Uterus (tissue), 4 donors: ENCODE data around the gene RREB1. TPM values are rescaled to one million over a fixed set of nuclear protein-coding genes. Genes with fewer than 3 reads are reported as not detected.

ENCODE experiments used
- DNase-seq, 2 donors: peaks; one replicate each; pipeline ENCODE4 v3.0.0-alpha.2; 2019 to 2020
- H3K27ac ChIP-seq, 2 donors: fragments of 200-600 bp; sonication (generic); 1 replicate in 1 of 2; 2 replicates in 1 of 2; pipeline ENCODE4 v1.5.1; 2016 to 2018
- H3K27me3 ChIP-seq, 2 donors: fragments of 200-600 bp; sonication (generic); one replicate each; pipeline ENCODE4 v1.5.1; 2018 to 2019; ENCODE audit warnings: control low read depth in 1 of 2
- H3K36me3 ChIP-seq, 2 donors: fragments of 200-600 bp; sonication (generic); one replicate each; pipeline ENCODE4 v1.5.1; 2019; ENCODE audit warnings: control low read depth in 1 of 2
- H3K4me1 ChIP-seq, 2 donors: fragments of 200-600 bp; sonication (generic); one replicate each; pipeline ENCODE4 v1.5.1; 2018 to 2019; ENCODE audit warnings: control low read depth in 1 of 2
- H3K4me3 ChIP-seq, 2 donors: fragments of 200-600 bp; sonication (generic); 1 replicate in 1 of 2; 2 replicates in 1 of 2; pipeline ENCODE4 v1.5.1; 2018 to 2019; ENCODE audit warnings: mild to moderate bottlenecking in 1 of 2
- H3K9me3 ChIP-seq, 2 donors: fragments of 200-600 bp; sonication (generic); one replicate each; pipeline ENCODE4 v1.5.1; 2019; ENCODE audit warnings: control low read depth in 1 of 2
- CTCF ChIP-seq, 4 experiments: fragments of 200-600 bp in 2 of 4; fragments of 450-650 bp in 2 of 4; sonication (generic) in 2 of 4; IDR thresholded peaks; one replicate each; pipeline ENCODE4 v1.5.1; 2016 to 2019; ENCODE audit warnings: antibody characterized with exemption in 4 of 4, mild to moderate bottlenecking in 2 of 4, moderate library complexity in 1 of 4
- POLR2A ChIP-seq, 2 donors: fragments of 450-650 bp; IDR thresholded peaks; one replicate each; pipeline ENCODE4 v1.6.1; 2016; ENCODE audit warnings: antibody characterized with exemption in 2 of 2, mild to moderate bottlenecking in 1 of 2, moderate library complexity in 1 of 2
- intact Hi-C: fragments of 100-400 bp; cut with DNase I; formaldehyde crosslinking; loops from one replicate; pipeline ENCODE4 v1.15.1; 2023; ENCODE audit warnings: low total_unique reads
- total RNA-seq, 4 donors: library from RNA; depleted of rRNA in 3 of 4; stranded (reverse); fragments of >200 nt in 3 of 4; gene quantifications; one replicate each; pipeline versions ENCODE4 v1.1.0 to v1.2.4, GENCODE V29; 2014 to 2023
- donor health status: DM: yes; HTN: yes; CAD: no.

The RREB1 gene
- total RNA-seq, 4 donors from 2014 or later = 15.1 to 65.9 (median 22.7) TPM

DNA sequence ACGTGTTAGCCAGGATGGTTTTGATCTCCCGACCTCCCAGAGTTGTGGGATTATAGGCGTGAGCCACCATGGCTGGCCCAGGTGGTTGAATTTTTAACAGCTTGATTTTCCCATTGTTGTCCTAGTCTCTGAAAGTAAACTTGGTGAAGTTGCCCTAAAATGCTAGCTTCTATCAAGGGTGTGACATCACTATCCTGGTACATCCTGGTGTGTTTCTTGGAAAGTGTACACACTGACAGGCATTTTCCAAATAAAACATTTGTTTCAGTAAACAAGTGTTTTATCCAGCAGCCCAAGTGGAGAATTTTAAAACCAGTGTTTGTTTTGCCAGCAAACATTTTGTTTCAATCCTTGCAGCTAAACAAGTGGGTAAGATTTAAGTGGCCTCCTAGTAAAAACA lies 40.5 kb upstream of the RREB1 start:
- Histone ChIP-seq H3K4me1 (no peaks in the 10 kb centered on the region), H3K4me3 (no peak overlapping the region), H3K27ac (no peak overlapping the region), H3K27me3 (no peaks in the 10 kb centered on the region), H3K9me3 (no peaks in the 10 kb centered on the region), H3K36me3 (no peaks in the 10 kb centered on the region)
- no peak for DNase-seq
- intact Hi-C loops = no loop called here
- TF ChIP-seq POLR2A (IDR thresholded peaks at IDR 0.05) (no peak), CTCF (IDR thresholded peaks at IDR 0.05) (no peak)

DNA sequence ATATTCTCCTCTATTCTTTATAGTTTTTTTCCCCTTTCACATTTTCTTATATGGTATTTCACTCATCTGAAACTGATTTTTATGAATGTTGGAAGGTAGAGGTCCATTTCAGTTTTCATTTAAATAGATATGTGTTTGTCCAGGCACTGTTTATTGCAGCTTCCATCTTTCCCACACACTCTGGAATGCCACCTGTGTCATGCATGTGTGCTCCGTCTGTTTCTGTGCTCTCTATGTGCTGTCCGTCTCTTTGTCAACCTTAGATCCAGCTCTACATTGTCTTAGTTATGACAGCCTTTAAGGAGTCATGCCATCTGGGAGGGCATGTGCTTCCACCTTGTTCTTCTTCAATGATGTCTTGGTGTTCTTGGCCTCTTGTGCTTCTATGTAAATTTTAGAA lies 36.4 kb upstream of the RREB1 start:
- intact Hi-C loops = no loop called here
- Histone ChIP-seq H3K27ac (no peak overlapping the region), H3K4me1 (no peaks in the 10 kb centered on the region), H3K9me3 (no peaks in the 10 kb centered on the region), H3K4me3 (no peak overlapping the region), H3K36me3 (no peaks in the 10 kb centered on the region), H3K27me3 (no peaks in the 10 kb centered on the region)
- no peak for TF ChIP-seq CTCF (IDR thresholded peaks at IDR 0.05)
- TF ChIP-seq POLR2A (IDR thresholded peaks at IDR 0.05) = no peak
- DNase-seq = no peak

- no peaks in the 10 kb centered on the region for H3K9me3 ChIP-seq
- no peak for TF ChIP-seq CTCF (IDR thresholded peaks at IDR 0.05)
- TF ChIP-seq POLR2A (IDR thresholded peaks at IDR 0.05) = no peak
- no peak overlapping the region for H3K4me3 ChIP-seq
- H3K27me3 ChIP-seq = no peaks in the 10 kb centered on the region
- H3K27ac ChIP-seq = no peak overlapping the region
- DNase-seq = no peak
- intact Hi-C loops = no loop called here
- H3K4me1 ChIP-seq = no peaks in the 10 kb centered on the region
- no peaks in the 10 kb centered on the region for H3K36me3 ChIP-seq
Observed at GRCh38 chr6:7073082-7073820, 34.5 kb upstream of the RREB1 start.

GRCh38 chr6:7073821-7074525 lies 33.8 kb upstream of the RREB1 start:
- Histone ChIP-seq H3K4me1 (no peaks in the 10 kb centered on the region), H3K36me3 (no peaks in the 10 kb centered on the region), H3K27me3 (no peaks in the 10 kb centered on the region), H3K27ac (no peak overlapping the region), H3K9me3 (no peaks in the 10 kb centered on the region), H3K4me3 (no peak overlapping the region)
- intact Hi-C loops = no loop called here
- TF ChIP-seq POLR2A (IDR thresholded peaks at IDR 0.05) (no peak), CTCF (IDR thresholded peaks at IDR 0.05) (no peak)
- no peak for DNase-seq

DNA sequence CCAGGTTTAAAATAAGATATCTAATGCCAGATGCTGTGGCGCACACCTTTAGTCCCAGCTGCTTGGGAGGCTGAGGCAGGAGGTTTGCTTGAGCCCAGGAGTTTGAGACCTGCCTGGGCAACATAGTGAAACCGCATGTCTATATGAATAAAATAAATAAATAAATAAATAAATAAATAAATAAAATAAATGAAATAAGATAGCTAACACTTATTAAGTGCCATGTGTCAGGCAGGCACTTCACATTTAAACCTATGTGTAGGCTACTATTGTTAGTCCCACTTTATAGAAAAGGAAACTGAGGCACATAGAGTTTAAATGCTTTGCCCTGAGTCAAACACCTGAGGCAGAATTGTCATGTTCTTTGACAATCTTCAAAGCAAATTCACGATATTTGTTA lies 32.9 kb upstream of the RREB1 start:
- intact Hi-C loops = no loop called here
- Histone ChIP-seq H3K27ac (no peak overlapping the region), H3K27me3 (no peaks in the 10 kb centered on the region), H3K4me3 (no peak overlapping the region), H3K36me3 (no peaks in the 10 kb centered on the region), H3K9me3 (no peaks in the 10 kb centered on the region), H3K4me1 (no peaks in the 10 kb centered on the region)
- no peak for TF ChIP-seq POLR2A (IDR thresholded peaks at IDR 0.05)
- TF ChIP-seq CTCF (IDR thresholded peaks at IDR 0.05) = no peak
- DNase-seq = no peak
